Measurements from ENCODE around the gene PPM1D.

Gene PPM1D

DNA sequence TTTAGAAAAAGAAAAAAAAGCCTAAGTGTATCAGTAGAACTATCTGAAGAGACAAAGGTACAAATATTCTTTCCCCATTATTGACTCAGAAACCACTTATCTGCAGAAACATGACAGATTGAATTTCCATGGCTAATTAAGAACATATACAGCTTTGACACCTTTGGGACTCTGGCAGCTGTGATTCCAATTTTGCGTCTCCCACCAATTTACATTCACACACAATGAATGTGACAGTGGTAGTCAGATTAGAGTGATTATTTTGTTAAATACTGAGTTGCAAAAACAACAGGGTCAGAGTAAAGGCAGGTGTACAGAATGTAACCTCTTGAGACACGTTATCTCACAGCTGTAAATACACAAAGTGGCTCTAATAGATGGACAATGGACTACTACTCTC, 5.3 kb upstream of the PPM1D start:
- no peaks in the 10 kb centered on the region for H3K36me3 ChIP-seq
- no peaks in the 10 kb centered on the region for H3K27me3 ChIP-seq
- TF ChIP-seq, protein P1, sequence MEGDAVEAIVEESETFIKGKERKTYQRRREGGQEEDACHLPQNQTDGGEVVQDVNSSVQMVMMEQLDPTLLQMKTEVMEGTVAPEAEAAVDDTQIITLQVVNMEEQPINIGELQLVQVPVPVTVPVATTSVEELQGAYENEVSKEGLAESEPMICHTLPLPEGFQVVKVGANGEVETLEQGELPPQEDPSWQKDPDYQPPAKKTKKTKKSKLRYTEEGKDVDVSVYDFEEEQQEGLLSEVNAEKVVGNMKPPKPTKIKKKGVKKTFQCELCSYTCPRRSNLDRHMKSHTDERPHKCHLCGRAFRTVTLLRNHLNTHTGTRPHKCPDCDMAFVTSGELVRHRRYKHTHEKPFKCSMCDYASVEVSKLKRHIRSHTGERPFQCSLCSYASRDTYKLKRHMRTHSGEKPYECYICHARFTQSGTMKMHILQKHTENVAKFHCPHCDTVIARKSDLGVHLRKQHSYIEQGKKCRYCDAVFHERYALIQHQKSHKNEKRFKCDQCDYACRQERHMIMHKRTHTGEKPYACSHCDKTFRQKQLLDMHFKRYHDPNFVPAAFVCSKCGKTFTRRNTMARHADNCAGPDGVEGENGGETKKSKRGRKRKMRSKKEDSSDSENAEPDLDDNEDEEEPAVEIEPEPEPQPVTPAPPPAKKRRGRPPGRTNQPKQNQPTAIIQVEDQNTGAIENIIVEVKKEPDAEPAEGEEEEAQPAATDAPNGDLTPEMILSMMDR (IDR thresholded peaks at IDR 0.05), result no peak
- no peaks in the 10 kb centered on the region for H3K9me3 ChIP-seq
- no peak overlapping the region for H3K4me3 ChIP-seq
- H3K4me1 ChIP-seq, result peaks cover 0 to 4% (median 0%) of the 10 kb centered on the region in 4 donors
- H3K27ac ChIP-seq, result no peak overlapping the region
- no peak for DNase-seq
- intact Hi-C loops (cut with DNase I; ENCODE audit: low total_unique reads), result loop anchor here (10.0 kb wide), 1 partner anchor 70 kb away; the partner anchor contains the start of gene APPBP2

DNA sequence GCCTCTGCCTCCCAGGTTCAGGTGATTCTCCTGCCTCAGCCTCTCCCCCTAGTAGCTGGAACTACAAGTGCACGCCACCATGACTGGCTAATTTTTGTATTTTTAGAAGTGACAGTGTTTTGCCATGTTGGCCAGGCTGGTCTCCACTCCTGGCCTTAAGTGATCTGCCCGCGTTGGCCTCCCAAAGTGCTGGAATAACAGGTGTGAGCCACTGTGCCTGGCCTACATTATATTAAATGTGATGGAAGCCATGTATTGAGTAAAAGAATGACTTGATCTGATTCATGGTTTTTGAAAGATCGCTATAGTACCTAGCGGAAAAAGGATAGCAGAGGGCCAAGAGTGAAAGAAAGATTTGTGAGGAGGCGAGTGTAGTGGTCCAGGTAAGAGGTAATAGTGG, 2.7 kb upstream of the PPM1D start:
- Histone ChIP-seq H3K27me3 (no peaks in the 10 kb centered on the region), H3K27ac (no peak overlapping the region), H3K36me3 (no peaks in the 10 kb centered on the region), H3K4me3 (no peak overlapping the region), H3K4me1 (peaks cover 0 to 4% (median 0%) of the 10 kb centered on the region in 4 donors), H3K9me3 (no peaks in the 10 kb centered on the region)
- TF ChIP-seq, protein P1 (IDR thresholded peaks at IDR 0.05), result no peak
- intact Hi-C loops (cut with DNase I; ENCODE audit: low total_unique reads), result loop anchor here (10.0 kb wide), 1 partner anchor 72 kb away; the partner anchor contains the start of gene APPBP2
- no peak for DNase-seq

DNA sequence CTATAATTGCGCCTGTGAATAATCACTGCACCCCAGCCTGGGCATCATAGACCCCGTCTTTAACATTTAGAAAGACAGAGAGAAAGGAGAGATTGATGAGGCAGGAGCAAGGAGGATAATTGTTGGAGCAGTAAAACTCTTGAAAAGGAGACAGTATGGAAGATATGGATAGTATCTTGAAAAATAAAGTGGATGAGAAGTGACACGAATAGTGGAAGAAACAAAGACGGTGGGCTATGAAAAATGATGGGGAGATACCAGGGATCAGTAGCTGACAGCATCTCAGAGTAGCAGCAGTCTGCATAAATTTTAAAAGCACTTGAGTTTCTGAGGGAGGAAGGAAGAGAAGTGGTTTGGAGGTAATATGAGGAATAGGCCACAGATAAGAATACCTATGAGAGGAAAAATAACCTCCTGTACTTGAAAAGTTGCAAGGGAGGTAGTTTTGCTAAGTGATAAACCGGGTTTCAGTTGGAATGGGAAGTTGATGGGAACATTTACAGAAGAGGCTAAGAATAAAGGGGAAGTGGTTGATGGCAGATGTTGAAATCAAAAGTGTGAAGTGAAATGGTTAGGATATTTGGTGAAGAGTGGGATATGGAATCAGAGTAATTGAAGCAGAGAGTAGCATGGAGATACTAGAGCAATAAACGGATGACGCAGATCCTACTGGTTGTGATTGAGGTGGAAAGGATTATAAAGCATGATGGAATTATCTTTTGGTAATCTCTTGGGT, 1.8 kb upstream of the PPM1D start:
- intact Hi-C loops (cut with DNase I; ENCODE audit: low total_unique reads), result loop anchor here (10.0 kb wide), 1 partner anchor 73 kb away; the partner anchor contains the start of gene APPBP2
- TF ChIP-seq, protein P1 (IDR thresholded peaks at IDR 0.05), result no peak
- no peak for DNase-seq

DNA sequence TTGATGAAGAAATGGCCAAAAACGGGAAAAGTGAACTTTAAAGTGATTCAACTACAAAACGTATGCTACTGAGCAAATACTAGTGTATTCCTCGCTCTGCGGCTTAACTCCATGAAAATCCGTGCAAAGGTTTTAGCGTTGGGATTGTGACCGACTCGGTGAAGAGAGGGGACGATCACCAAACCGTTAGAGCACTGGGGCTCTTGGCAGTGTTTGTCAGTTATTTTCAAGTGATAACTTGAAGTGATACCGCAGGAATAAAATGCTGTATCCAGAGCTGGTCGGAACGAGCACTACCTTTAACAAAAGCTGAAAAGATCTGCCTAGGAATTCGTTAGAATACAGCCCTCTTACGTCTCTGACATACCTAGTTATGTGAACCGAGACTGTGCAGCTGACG, 773 bp upstream of the PPM1D start:
- no peaks in the 10 kb centered on the region for H3K36me3 ChIP-seq
- H3K27me3 ChIP-seq, result no peaks in the 10 kb centered on the region
- intact Hi-C loops (cut with DNase I; ENCODE audit: low total_unique reads), result loop anchor here (10.0 kb wide), 1 partner anchor 74 kb away; the partner anchor contains the start of gene APPBP2
- TF ChIP-seq, protein P1 (IDR thresholded peaks at IDR 0.05), result no peak
- no peaks in the 10 kb centered on the region for H3K9me3 ChIP-seq
- peak overlapping the region; percentile 72 to 94 for H3K4me3 ChIP-seq
- peak overlapping the region; percentile 93 to 98 for H3K27ac ChIP-seq
- DNase-seq, result no peak
- peaks cover 0 to 22% (median 10%) of the 10 kb centered on the region in 4 donors for H3K4me1 ChIP-seq

More for the DNA sequence above, 1.8 kb upstream of the PPM1D start:
- Histone ChIP-seq H3K9me3 (no peaks in the 10 kb centered on the region), H3K36me3 (no peaks in the 10 kb centered on the region), H3K4me3 (no peak overlapping the region), H3K27me3 (no peaks in the 10 kb centered on the region), H3K27ac (peak overlapping the region; percentile 93 to 98), H3K4me1 (peaks cover 0 to 11% (median 4%) of the 10 kb centered on the region in 4 donors)

DNA sequence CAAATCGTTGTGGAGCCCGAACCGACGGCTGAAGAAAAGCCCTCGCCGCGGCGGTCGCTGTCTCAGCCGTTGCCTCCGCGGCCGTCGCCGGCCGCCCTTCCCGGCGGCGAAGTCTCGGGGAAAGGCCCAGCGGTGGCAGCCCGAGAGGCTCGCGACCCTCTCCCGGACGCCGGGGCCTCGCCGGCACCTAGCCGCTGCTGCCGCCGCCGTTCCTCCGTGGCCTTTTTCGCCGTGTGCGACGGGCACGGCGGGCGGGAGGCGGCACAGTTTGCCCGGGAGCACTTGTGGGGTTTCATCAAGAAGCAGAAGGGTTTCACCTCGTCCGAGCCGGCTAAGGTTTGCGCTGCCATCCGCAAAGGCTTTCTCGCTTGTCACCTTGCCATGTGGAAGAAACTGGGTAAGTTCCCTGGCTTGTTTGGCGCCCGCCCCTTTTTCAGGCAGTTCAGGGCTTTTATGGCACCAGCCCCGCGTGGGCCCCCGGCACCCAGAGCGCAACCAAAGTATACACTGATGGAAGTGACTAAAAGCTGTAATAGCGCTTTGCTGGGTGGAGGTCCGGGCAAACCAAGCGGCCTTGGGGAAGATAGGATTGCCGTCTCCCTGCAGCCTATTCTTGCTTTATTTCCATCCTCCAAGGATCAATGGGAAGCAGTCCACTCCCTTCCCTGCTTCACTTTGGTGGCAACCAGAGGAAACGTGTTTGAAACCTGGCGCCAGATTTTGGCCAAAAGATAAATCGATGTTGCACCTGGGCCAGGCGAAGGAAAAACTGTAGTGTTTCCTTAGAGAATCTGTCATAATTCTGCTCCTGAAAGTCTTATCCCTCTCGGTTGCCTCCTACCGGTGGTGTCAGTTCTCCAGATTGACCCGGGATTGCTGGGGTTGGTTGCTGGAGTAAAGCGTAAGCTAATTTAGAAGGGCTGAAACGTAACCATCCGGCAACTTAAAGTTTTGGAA, 775 bp downstream of the PPM1D start:
- intact Hi-C loops (cut with DNase I; ENCODE audit: low total_unique reads), result loop anchor here (5.0 kb wide), 1 partner anchor 77 kb away; the partner anchor contains the start of gene BCAS3

More for the DNA sequence above, 775 bp downstream of the PPM1D start:
- Histone ChIP-seq H3K27me3 (no peaks in the 10 kb centered on the region), H3K27ac (peak overlapping the region; percentile 93 to 98), H3K4me1 (peaks cover 0 to 37% (median 15%) of the 10 kb centered on the region in 4 donors), H3K9me3 (no peaks in the 10 kb centered on the region), H3K4me3 (peak overlapping the region; percentile 72 to 94), H3K36me3 (no peaks in the 10 kb centered on the region)
- TF ChIP-seq, protein P1 (IDR thresholded peaks at IDR 0.05), result peak; percentile 68 to 77
- DNase-seq, result peak; percentile 87
